CD4-positive, alpha-beta T cell (primary cell): ENCODE measurements around the gene CSRNP3. TPM values are rescaled to one million over a fixed set of nuclear protein-coding genes. Genes with fewer than 3 reads are reported as not detected.

Experiments
- ATAC-seq: fragments of 200-7000 bp; cut with Tn5 transposase; one replicate; pipeline ENCODE4 v1.10.0; 2022; ENCODE audit warnings: mild to moderate bottlenecking; ENCODE audit not compliant: poor library complexity
- CTCF ChIA-PET: fragments of 350-600 bp; sonication (Branson Sonifier 250); formaldehyde crosslinking; loops from one replicate; lab custom pipeline; 2021; ENCODE audit warnings: antibody characterized with exemption, inconsistent platforms; lab: Charles Lee
- POLR2A ChIA-PET: fragments of 350-600 bp; sonication (Branson Sonifier 250); formaldehyde crosslinking; loops from one replicate; lab custom pipeline; 2021; ENCODE audit warnings: antibody characterized with exemption, inconsistent platforms; lab: Charles Lee
- DNase-seq, 14 experiments: peaks; one replicate each; pipeline ENCODE4 v3.0.0-alpha.2; 2013 to 2020; ENCODE audit warnings: mixed read lengths in 2 of 14
- H3K27ac ChIP-seq, 2 donors: one replicate each; pipeline versions ENCODE4 v1.5.1 to v1.7.0; 2013; ENCODE audit warnings: low read length in 2 of 2, low read depth in 1 of 2, mild to moderate bottlenecking in 1 of 2
- H3K27me3 ChIP-seq, 2 experiments: 1 replicate in 1 of 2; 2 replicates in 1 of 2; pipeline versions ENCODE4 v1.6.1 to v1.7.0; 2013; ENCODE audit warnings: low read length in 2 of 2, control low read depth in 1 of 2, mild to moderate bottlenecking in 1 of 2, moderate library complexity in 1 of 2; ENCODE audit not compliant: insufficient read depth in 2 of 2, control insufficient read depth in 1 of 2
- H3K36me3 ChIP-seq: one replicate; pipeline ENCODE4 v1.6.1; 2013; ENCODE audit warnings: low read length, control low read depth; ENCODE audit not compliant: insufficient read depth
- H3K4me1 ChIP-seq: one replicate; pipeline ENCODE4 v1.6.1; 2013; ENCODE audit warnings: low read length, control low read depth; ENCODE audit not compliant: insufficient read depth
- H3K4me3 ChIP-seq: one replicate; pipeline ENCODE4 v1.5.1; 2013; ENCODE audit warnings: mild to moderate bottlenecking, low read length, moderate library complexity
- H3K9me3 ChIP-seq, 2 experiments: 1 replicate in 1 of 2; 2 replicates in 1 of 2; pipeline versions ENCODE4 v1.6.1 to v1.7.0; 2013; ENCODE audit warnings: low read length in 2 of 2, mild to moderate bottlenecking in 2 of 2, control low read depth in 1 of 2, moderate library complexity in 1 of 2; ENCODE audit not compliant: control insufficient read depth in 1 of 2, insufficient read depth in 1 of 2
- H3K27ac Mint-ChIP-seq: one replicate; pipeline ENCODE4 v1.8.0; 2020; ENCODE audit warnings: mixed read lengths
- H3K27me3 Mint-ChIP-seq: one replicate; pipeline ENCODE4 v1.8.0; 2021; ENCODE audit warnings: mixed read lengths
- H3K36me3 Mint-ChIP-seq: one replicate; pipeline ENCODE4 v1.8.0; 2021; ENCODE audit warnings: low read depth, mixed read lengths
- H3K4me1 Mint-ChIP-seq: one replicate; pipeline ENCODE4 v1.8.0; 2021; ENCODE audit warnings: low read depth, mixed read lengths
- H3K4me3 Mint-ChIP-seq: one replicate; pipeline ENCODE4 v1.8.0; 2020; ENCODE audit warnings: mild to moderate bottlenecking, mixed read lengths
- H3K9me3 Mint-ChIP-seq: one replicate; pipeline ENCODE4 v1.8.0; 2020; ENCODE audit warnings: mixed read lengths
- intact Hi-C, 2 experiments: fragments of 100-400 bp; cut with DNase I in 1 of 2; cut with micrococcal nuclease in 1 of 2; formaldehyde crosslinking; loops; one replicate each; pipeline versions ENCODE4 v1.15.1 to v1.9.0; 2023 to 2025; cut with DNase I, micrococcal nuclease
- total RNA-seq, 174 experiments: library from RNA in 2 of 174; stranded (reverse) in 2 of 174; gene quantifications; one replicate each; pipeline ENCODE4 v1.2.3 and lab custom pipeline; 2021 to 2026
- TF ChIP-seq, protein P1 (sequence below): fragments of 200-600 bp; IDR thresholded peaks from one replicate; pipeline ENCODE4 v1.8.0; 2022; ENCODE audit warnings: antibody characterized with exemption, mild to moderate bottlenecking

Gene CSRNP3
- total RNA-seq, 2 experiments from 2014 or later = not detected

GRCh38 chr2:165637396-165637795 is 167.9 kb downstream of the CSRNP3 start:
- H3K27ac Mint-ChIP-seq = no peak overlapping the region
- no peak for DNase-seq
- no peak overlapping the region for H3K4me3 Mint-ChIP-seq
- no peak overlapping the region for H3K27ac ChIP-seq
- no peaks in the 10 kb centered on the region for H3K36me3 Mint-ChIP-seq
- H3K36me3 ChIP-seq = no peaks in the 10 kb centered on the region
- ChIA-PET CTCF (no interaction called here), POLR2A (no interaction called here)
- no peaks in the 10 kb centered on the region for H3K9me3 Mint-ChIP-seq
- no peaks in the 10 kb centered on the region for H3K27me3 Mint-ChIP-seq
- intact Hi-C loops = no loop called here
- H3K4me1 Mint-ChIP-seq = no peaks in the 10 kb centered on the region
- TF ChIP-seq, protein P1, sequence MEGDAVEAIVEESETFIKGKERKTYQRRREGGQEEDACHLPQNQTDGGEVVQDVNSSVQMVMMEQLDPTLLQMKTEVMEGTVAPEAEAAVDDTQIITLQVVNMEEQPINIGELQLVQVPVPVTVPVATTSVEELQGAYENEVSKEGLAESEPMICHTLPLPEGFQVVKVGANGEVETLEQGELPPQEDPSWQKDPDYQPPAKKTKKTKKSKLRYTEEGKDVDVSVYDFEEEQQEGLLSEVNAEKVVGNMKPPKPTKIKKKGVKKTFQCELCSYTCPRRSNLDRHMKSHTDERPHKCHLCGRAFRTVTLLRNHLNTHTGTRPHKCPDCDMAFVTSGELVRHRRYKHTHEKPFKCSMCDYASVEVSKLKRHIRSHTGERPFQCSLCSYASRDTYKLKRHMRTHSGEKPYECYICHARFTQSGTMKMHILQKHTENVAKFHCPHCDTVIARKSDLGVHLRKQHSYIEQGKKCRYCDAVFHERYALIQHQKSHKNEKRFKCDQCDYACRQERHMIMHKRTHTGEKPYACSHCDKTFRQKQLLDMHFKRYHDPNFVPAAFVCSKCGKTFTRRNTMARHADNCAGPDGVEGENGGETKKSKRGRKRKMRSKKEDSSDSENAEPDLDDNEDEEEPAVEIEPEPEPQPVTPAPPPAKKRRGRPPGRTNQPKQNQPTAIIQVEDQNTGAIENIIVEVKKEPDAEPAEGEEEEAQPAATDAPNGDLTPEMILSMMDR = no peak
- no peak overlapping the region for H3K4me3 ChIP-seq
- H3K27me3 ChIP-seq = no peaks in the 10 kb centered on the region
- no peaks in the 10 kb centered on the region for H3K9me3 ChIP-seq
- ATAC-seq = no peak
- no peaks in the 10 kb centered on the region for H3K4me1 ChIP-seq

- POLR2A ChIA-PET = no interaction called here
- TF ChIP-seq, protein P1 = no peak
- H3K4me3 Mint-ChIP-seq = no peak overlapping the region
Observed at GRCh38 chr2:165639504-165639903, 170.0 kb downstream of the CSRNP3 start.

GRCh38 chr2:165640247-165640929 is 170.9 kb downstream of the CSRNP3 start:
- H3K9me3 Mint-ChIP-seq = no peaks in the 10 kb centered on the region
- intact Hi-C loops = no loop called here
- POLR2A ChIA-PET = no interaction called here

More at GRCh38 chr2:165639504-165639903, 170.0 kb downstream of the CSRNP3 start:
- H3K9me3 Mint-ChIP-seq = no peaks in the 10 kb centered on the region
- CTCF ChIA-PET = no interaction called here
- Histone ChIP-seq H3K27me3 (no peaks in the 10 kb centered on the region), H3K36me3 (no peaks in the 10 kb centered on the region), H3K27ac (no peak overlapping the region), H3K9me3 (no peaks in the 10 kb centered on the region), H3K4me1 (no peaks in the 10 kb centered on the region), H3K4me3 (no peak overlapping the region)
- intact Hi-C loops = no loop called here
- no peaks in the 10 kb centered on the region for H3K36me3 Mint-ChIP-seq
- ATAC-seq (no peak), DNase-seq (no peak)
- H3K27ac Mint-ChIP-seq = no peak overlapping the region
- H3K4me1 Mint-ChIP-seq = no peaks in the 10 kb centered on the region
- H3K27me3 Mint-ChIP-seq = no peaks in the 10 kb centered on the region

More at GRCh38 chr2:165640247-165640929, 170.9 kb downstream of the CSRNP3 start:
- ATAC-seq = no peak
- TF ChIP-seq, protein P1 = no peak
- Histone ChIP-seq H3K4me1 (no peaks in the 10 kb centered on the region), H3K4me3 (no peak overlapping the region), H3K27me3 (no peaks in the 10 kb centered on the region), H3K27ac (no peak overlapping the region), H3K9me3 (no peaks in the 10 kb centered on the region), H3K36me3 (no peaks in the 10 kb centered on the region)
- H3K27ac Mint-ChIP-seq = no peak overlapping the region
- no peak overlapping the region for H3K4me3 Mint-ChIP-seq
- no peaks in the 10 kb centered on the region for H3K36me3 Mint-ChIP-seq
- no peaks in the 10 kb centered on the region for H3K4me1 Mint-ChIP-seq
- CTCF ChIA-PET = no interaction called here
- H3K27me3 Mint-ChIP-seq = no peaks in the 10 kb centered on the region
- DNase-seq = no peak
